ENCODE data around the gene INPP4B.

Gene INPP4B

GRCh38 chr4:142443469-142443868 is 402.6 kb downstream of the INPP4B start:
- no peak for DNase-seq (ENCODE audit: low read depth in 2 of 2)

DNA sequence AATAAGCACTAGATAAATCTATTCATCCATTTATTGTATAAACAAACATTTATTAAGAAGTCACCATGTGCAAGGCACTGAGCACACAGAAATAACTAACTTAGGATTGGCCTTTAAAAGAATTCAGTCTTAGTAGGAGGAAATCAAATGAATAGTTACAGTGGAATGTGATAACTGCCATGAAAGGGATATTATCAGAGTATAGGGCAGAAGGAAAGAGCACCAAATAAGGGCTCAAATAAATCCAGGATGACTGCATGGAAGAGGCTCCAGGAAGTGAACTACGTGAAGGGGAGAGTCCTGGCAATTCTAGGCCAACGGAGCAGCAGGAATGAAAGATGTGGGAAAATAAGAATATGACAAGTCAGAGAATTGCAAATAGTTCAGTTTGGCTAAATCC is 406.0 kb downstream of the INPP4B start:
- no peak overlapping the region for H3K4me3 ChIP-seq (replicated peaks in 1 of 2; ENCODE audit: low read depth in 2 of 2, low read length in 2 of 2)
- TF ChIP-seq, protein P1, sequence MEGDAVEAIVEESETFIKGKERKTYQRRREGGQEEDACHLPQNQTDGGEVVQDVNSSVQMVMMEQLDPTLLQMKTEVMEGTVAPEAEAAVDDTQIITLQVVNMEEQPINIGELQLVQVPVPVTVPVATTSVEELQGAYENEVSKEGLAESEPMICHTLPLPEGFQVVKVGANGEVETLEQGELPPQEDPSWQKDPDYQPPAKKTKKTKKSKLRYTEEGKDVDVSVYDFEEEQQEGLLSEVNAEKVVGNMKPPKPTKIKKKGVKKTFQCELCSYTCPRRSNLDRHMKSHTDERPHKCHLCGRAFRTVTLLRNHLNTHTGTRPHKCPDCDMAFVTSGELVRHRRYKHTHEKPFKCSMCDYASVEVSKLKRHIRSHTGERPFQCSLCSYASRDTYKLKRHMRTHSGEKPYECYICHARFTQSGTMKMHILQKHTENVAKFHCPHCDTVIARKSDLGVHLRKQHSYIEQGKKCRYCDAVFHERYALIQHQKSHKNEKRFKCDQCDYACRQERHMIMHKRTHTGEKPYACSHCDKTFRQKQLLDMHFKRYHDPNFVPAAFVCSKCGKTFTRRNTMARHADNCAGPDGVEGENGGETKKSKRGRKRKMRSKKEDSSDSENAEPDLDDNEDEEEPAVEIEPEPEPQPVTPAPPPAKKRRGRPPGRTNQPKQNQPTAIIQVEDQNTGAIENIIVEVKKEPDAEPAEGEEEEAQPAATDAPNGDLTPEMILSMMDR (IDR thresholded peaks at IDR 0.05; ENCODE audit: low read depth, low read length): no peak
- DNase-seq (ENCODE audit: low read depth in 2 of 2): peak in 1 of 2 donors; percentile 17

More at GRCh38 chr4:142443469-142443868, 402.6 kb downstream of the INPP4B start:
- TF ChIP-seq, protein P1 (IDR thresholded peaks at IDR 0.05; ENCODE audit: low read depth, low read length): no peak
- no peak overlapping the region for H3K4me3 ChIP-seq (replicated peaks in 1 of 2; ENCODE audit: low read depth in 2 of 2, low read length in 2 of 2)

DNA sequence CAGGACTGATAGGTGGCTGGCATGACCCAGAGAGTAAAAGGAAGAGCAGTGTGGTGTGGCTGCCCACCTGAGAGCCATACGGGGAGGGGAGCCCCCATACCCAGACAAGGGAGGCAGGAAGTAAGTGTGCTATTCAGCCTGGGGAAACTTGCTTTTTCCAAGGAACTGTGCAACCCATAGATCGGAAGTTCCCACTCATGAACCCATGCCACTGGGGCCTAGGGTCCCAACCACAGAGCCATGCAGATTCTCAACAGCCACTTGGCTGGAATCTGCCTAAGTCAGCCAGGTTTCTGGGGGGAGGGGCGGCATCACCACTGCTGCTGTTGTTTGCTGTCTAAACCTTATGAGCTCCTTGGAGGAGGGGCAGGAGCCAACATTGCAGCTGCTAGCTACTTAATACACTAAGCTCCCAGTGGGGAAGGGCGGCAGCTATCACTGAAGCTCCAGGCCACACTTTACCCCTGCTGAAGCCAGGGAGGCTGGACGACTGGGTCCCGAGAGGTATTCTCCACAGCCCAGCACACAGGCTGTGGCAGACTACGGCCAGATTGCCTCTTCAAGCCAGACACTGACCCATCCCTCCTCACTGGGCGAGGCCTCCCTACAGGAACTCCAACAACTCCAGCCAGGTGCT is 410.4 kb downstream of the INPP4B start:
- no peak overlapping the region for H3K4me3 ChIP-seq (replicated peaks in 1 of 2; ENCODE audit: low read depth in 2 of 2, low read length in 2 of 2)
- TF ChIP-seq, protein P1 (IDR thresholded peaks at IDR 0.05; ENCODE audit: low read depth, low read length): no peak
- DNase-seq (ENCODE audit: low read depth in 2 of 2): no peak

DNA sequence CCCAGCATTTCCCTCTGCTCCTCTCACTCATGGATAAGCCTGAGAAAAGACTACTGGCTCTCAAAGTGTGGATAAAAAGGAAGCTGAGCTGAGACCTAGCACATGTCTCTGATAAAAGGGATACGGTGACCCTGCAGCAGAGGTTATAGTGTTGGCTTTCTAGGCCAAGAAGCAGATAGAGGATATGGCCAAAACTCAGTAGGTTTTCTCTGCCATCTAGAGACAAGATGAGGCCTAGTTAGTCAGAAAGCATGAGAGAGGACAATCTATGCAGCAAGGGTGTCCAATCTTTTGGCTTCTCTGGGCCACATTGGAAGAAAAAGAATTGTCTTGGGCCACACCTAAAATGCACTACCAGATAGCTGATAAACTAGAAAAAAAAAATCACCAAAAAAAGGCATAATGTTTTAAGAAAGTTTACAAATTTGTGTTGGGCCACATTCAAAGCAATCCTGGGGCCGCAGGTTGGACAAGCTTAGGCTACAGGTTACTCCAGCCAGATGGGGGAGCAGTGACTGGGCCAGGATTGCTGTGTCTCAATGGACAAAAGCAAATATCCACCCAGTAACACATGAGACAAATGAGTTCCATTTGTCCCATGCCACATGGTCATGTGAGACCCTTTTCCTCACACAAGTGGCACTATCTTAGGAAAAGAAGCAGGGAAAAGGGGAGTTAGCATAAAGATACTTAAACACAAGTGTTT is 411.4 kb downstream of the INPP4B start:
- TF ChIP-seq, protein P1 (IDR thresholded peaks at IDR 0.05; ENCODE audit: low read depth, low read length): no peak
- no peak overlapping the region for H3K4me3 ChIP-seq (replicated peaks in 1 of 2; ENCODE audit: low read depth in 2 of 2, low read length in 2 of 2)
- DNase-seq (ENCODE audit: low read depth in 2 of 2): no peak

GRCh38 chr4:142428715-142429114 is 417.4 kb downstream of the INPP4B start:
- no peak overlapping the region for H3K4me3 ChIP-seq (replicated peaks in 1 of 2; ENCODE audit: low read depth in 2 of 2, low read length in 2 of 2)
- DNase-seq (ENCODE audit: low read depth in 2 of 2): no peak
- TF ChIP-seq, protein P1 (IDR thresholded peaks at IDR 0.05; ENCODE audit: low read depth, low read length): no peak

- TF ChIP-seq, protein P1 (IDR thresholded peaks at IDR 0.05; ENCODE audit: low read depth, low read length): no peak
- H3K4me3 ChIP-seq (replicated peaks in 1 of 2; ENCODE audit: low read depth in 2 of 2, low read length in 2 of 2): no peak overlapping the region
- no peak for DNase-seq (ENCODE audit: low read depth in 2 of 2)
These were observed 418.6 kb downstream of the INPP4B start for GRCh38 chr4:142427456-142427855.
